ENCODE data around the gene CASP6.

DNA sequence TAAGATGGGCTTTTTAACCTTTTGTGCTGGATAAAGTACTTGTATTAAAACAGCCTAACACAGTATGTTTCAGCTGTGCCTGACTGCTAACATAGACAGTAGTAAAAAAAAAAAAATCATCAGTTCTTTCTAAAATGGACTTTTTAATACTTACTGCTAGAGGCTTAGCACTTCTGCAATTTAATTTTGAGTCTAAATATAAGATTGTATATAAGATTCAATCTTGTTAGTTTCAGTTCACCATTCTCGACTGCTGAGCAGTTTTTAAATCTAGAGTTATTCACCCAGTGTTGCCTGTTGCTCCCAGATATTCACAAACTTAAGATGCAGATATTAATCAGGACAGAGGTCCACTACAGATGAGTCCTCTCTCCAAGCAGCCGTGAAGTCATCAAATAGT is 19.9 kb upstream of the CASP6 start:
- TF ChIP-seq, protein P1, sequence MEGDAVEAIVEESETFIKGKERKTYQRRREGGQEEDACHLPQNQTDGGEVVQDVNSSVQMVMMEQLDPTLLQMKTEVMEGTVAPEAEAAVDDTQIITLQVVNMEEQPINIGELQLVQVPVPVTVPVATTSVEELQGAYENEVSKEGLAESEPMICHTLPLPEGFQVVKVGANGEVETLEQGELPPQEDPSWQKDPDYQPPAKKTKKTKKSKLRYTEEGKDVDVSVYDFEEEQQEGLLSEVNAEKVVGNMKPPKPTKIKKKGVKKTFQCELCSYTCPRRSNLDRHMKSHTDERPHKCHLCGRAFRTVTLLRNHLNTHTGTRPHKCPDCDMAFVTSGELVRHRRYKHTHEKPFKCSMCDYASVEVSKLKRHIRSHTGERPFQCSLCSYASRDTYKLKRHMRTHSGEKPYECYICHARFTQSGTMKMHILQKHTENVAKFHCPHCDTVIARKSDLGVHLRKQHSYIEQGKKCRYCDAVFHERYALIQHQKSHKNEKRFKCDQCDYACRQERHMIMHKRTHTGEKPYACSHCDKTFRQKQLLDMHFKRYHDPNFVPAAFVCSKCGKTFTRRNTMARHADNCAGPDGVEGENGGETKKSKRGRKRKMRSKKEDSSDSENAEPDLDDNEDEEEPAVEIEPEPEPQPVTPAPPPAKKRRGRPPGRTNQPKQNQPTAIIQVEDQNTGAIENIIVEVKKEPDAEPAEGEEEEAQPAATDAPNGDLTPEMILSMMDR (IDR thresholded peaks at IDR 0.05), result no peak
- TF ChIP-seq POLR2A (IDR thresholded peaks at IDR 0.05) (no peak), EP300 (IDR thresholded peaks at IDR 0.05; ENCODE audit: low read depth) (no peak)

Measured in transverse colon (tissue), 3 donors.